ENCODE measurements around the gene GSS.

Gene GSS

GRCh38 chr20:34915749-34916455 lies 39.7 kb downstream of the GSS start:
- H3K27ac ChIP-seq (ENCODE audit: low read length, poor library complexity, severe bottlenecking): no peak overlapping the region
- no peak overlapping the region for H3K18ac ChIP-seq (ENCODE audit: low read depth in 1 of 2, low read length in 2 of 2)
- H3K9me3 ChIP-seq (ENCODE audit: control insufficient read depth, low read length): no peaks in the 10 kb centered on the region
- no peak overlapping the region for H3K14ac ChIP-seq (ENCODE audit: low read length in 2 of 2)
- H2BK12ac ChIP-seq (ENCODE audit: low read length in 2 of 2): no peak overlapping the region
- no peak overlapping the region for H2BK120ac ChIP-seq (ENCODE audit: low read depth, low read length)
- H3K36me3 ChIP-seq (ENCODE audit: control insufficient read depth in 1 of 2, insufficient read depth in 2 of 2, low read depth in 1 of 2, low read length in 2 of 2): peaks cover 36 to 57% of the 10 kb centered on the region in 2 experiments
- no peak overlapping the region for H3K9ac ChIP-seq (ENCODE audit: low read length)
- no peak overlapping the region for H2BK15ac ChIP-seq (ENCODE audit: low read depth, poor library complexity, severe bottlenecking)
- 94% methylated on average over 2 of the region's 4 CpGs for WGBS
- DNase-seq: no peak
- no peak overlapping the region for H3K4me3 ChIP-seq (ENCODE audit: insufficient read depth in 1 of 2, low read depth in 1 of 2, low read length in 2 of 2)
- H2BK5ac ChIP-seq (ENCODE audit: low read depth, low read length, poor library complexity, severe bottlenecking): no peak overlapping the region
- H3K79me1 ChIP-seq (replicated peaks; ENCODE audit: low read length, poor library complexity, severe bottlenecking): peaks cover 10% of the 10 kb centered on the region
- no peak overlapping the region for H2AFZ ChIP-seq (ENCODE audit: low read depth, low read length)
- H3K4ac ChIP-seq (ENCODE audit: low read depth in 1 of 2, low read length in 2 of 2): no peak overlapping the region
- no peaks in the 10 kb centered on the region for H3K27me3 ChIP-seq (ENCODE audit: control insufficient read depth in 1 of 2, insufficient read depth in 1 of 2, low read length in 2 of 2)
- H3K4me2 ChIP-seq (ENCODE audit: low read length, poor library complexity, severe bottlenecking): no peak overlapping the region
- H4K91ac ChIP-seq (ENCODE audit: low read length): no peak overlapping the region
- H3K23ac ChIP-seq (ENCODE audit: low read length in 2 of 2): no peak overlapping the region
- no peak overlapping the region for H4K8ac ChIP-seq (ENCODE audit: low read length)
- H2AK5ac ChIP-seq (ENCODE audit: low read length, severe bottlenecking): no peak overlapping the region
- no peaks in the 10 kb centered on the region for H3K4me1 ChIP-seq (ENCODE audit: control insufficient read depth, insufficient read depth, low read depth, low read length)

GRCh38 chr20:34915131-34915530 lies 40.5 kb downstream of the GSS start:
- 96% methylated on average over 4 of the region's 4 CpGs for WGBS
- no peak overlapping the region for H3K4me2 ChIP-seq (ENCODE audit: low read length, poor library complexity, severe bottlenecking)
- H4K8ac ChIP-seq (ENCODE audit: low read length): no peak overlapping the region
- no peak overlapping the region for H3K23ac ChIP-seq (ENCODE audit: low read length in 2 of 2)
- peaks cover 11% of the 10 kb centered on the region for H3K79me1 ChIP-seq (replicated peaks; ENCODE audit: low read length, poor library complexity, severe bottlenecking)
- H2AFZ ChIP-seq (ENCODE audit: low read depth, low read length): no peak overlapping the region
- DNase-seq: no peak
- H3K14ac ChIP-seq (ENCODE audit: low read length in 2 of 2): no peak overlapping the region
- no peak overlapping the region for H3K18ac ChIP-seq (ENCODE audit: low read depth in 1 of 2, low read length in 2 of 2)
- no peaks in the 10 kb centered on the region for H3K27me3 ChIP-seq (ENCODE audit: control insufficient read depth in 1 of 2, insufficient read depth in 1 of 2, low read length in 2 of 2)
- H2AK5ac ChIP-seq (ENCODE audit: low read length, severe bottlenecking): no peak overlapping the region
- H3K36me3 ChIP-seq (ENCODE audit: control insufficient read depth in 1 of 2, insufficient read depth in 2 of 2, low read depth in 1 of 2, low read length in 2 of 2): peaks cover 28 to 49% of the 10 kb centered on the region in 2 experiments
- H2BK120ac ChIP-seq (ENCODE audit: low read depth, low read length): no peak overlapping the region
- H2BK5ac ChIP-seq (ENCODE audit: low read depth, low read length, poor library complexity, severe bottlenecking): no peak overlapping the region
- no peaks in the 10 kb centered on the region for H3K9me3 ChIP-seq (ENCODE audit: control insufficient read depth, low read length)
- no peak overlapping the region for H3K27ac ChIP-seq (ENCODE audit: low read length, poor library complexity, severe bottlenecking)
- H2BK15ac ChIP-seq (ENCODE audit: low read depth, poor library complexity, severe bottlenecking): no peak overlapping the region
- H2BK12ac ChIP-seq (ENCODE audit: low read length in 2 of 2): no peak overlapping the region
- H3K4me3 ChIP-seq (ENCODE audit: insufficient read depth in 1 of 2, low read depth in 1 of 2, low read length in 2 of 2): no peak overlapping the region
- no peaks in the 10 kb centered on the region for H3K4me1 ChIP-seq (ENCODE audit: control insufficient read depth, insufficient read depth, low read depth, low read length)
- H3K4ac ChIP-seq (ENCODE audit: low read depth in 1 of 2, low read length in 2 of 2): no peak overlapping the region
- H4K91ac ChIP-seq (ENCODE audit: low read length): no peak overlapping the region
- H3K9ac ChIP-seq (ENCODE audit: low read length): no peak overlapping the region

- Histone ChIP-seq H3K9ac (ENCODE audit: low read length) (peak overlapping the region; percentile 60), H4K8ac (ENCODE audit: low read length) (peak overlapping the region; percentile 70), H2BK5ac (ENCODE audit: low read depth, low read length, poor library complexity, severe bottlenecking) (no peak overlapping the region), H3K36me3 (ENCODE audit: control insufficient read depth in 1 of 2, insufficient read depth in 2 of 2, low read depth in 1 of 2, low read length in 2 of 2) (peaks cover 0 to under 1% of the 10 kb centered on the region in 2 experiments), H3K18ac (ENCODE audit: low read depth in 1 of 2, low read length in 2 of 2) (peak overlapping the region; percentile 80 to 82), H3K23ac (ENCODE audit: low read length in 2 of 2) (no peak overlapping the region), H3K27ac (ENCODE audit: low read length, poor library complexity, severe bottlenecking) (peak overlapping the region; percentile 83), H3K9me3 (ENCODE audit: control insufficient read depth, low read length) (no peaks in the 10 kb centered on the region), H2BK15ac (ENCODE audit: low read depth, poor library complexity, severe bottlenecking) (no peak overlapping the region), H3K4me3 (ENCODE audit: insufficient read depth in 1 of 2, low read depth in 1 of 2, low read length in 2 of 2) (no peak overlapping the region), H4K91ac (ENCODE audit: low read length) (peak overlapping the region; percentile 81), H3K14ac (ENCODE audit: low read length in 2 of 2) (peak overlapping the region in 1 of 2 experiments; percentile 79), H3K79me1 (replicated peaks; ENCODE audit: low read length, poor library complexity, severe bottlenecking) (peaks cover 7% of the 10 kb centered on the region), H2BK12ac (ENCODE audit: low read length in 2 of 2) (peak overlapping the region; percentile 3 to 90), H3K4ac (ENCODE audit: low read depth in 1 of 2, low read length in 2 of 2) (peak overlapping the region in 1 of 2 experiments; percentile 78), H2AFZ (ENCODE audit: low read depth, low read length) (no peak overlapping the region), H3K4me1 (ENCODE audit: control insufficient read depth, insufficient read depth, low read depth, low read length) (peaks cover 4% of the 10 kb centered on the region), H3K4me2 (ENCODE audit: low read length, poor library complexity, severe bottlenecking) (no peak overlapping the region), H2AK5ac (ENCODE audit: low read length, severe bottlenecking) (peak overlapping the region; percentile 81), H2BK120ac (ENCODE audit: low read depth, low read length) (no peak overlapping the region), H3K27me3 (ENCODE audit: control insufficient read depth in 1 of 2, insufficient read depth in 1 of 2, low read length in 2 of 2) (no peaks in the 10 kb centered on the region)
- DNase-seq: peak; percentile 94
- 34% methylated on average over 7 of the region's 7 CpGs for WGBS
These were observed 47.8 kb downstream of the GSS start for GRCh38 chr20:34907616-34908469.

GRCh38 chr20:34904202-34904621 lies 51.4 kb downstream of the GSS start:
- Histone ChIP-seq H3K18ac (ENCODE audit: low read depth in 1 of 2, low read length in 2 of 2) (no peak overlapping the region), H3K4me2 (ENCODE audit: low read length, poor library complexity, severe bottlenecking) (no peak overlapping the region), H3K79me1 (replicated peaks; ENCODE audit: low read length, poor library complexity, severe bottlenecking) (peaks cover 4% of the 10 kb centered on the region), H2AK5ac (ENCODE audit: low read length, severe bottlenecking) (no peak overlapping the region), H3K4me1 (ENCODE audit: control insufficient read depth, insufficient read depth, low read depth, low read length) (peaks cover 4% of the 10 kb centered on the region), H3K23ac (ENCODE audit: low read length in 2 of 2) (no peak overlapping the region), H2BK5ac (ENCODE audit: low read depth, low read length, poor library complexity, severe bottlenecking) (no peak overlapping the region), H2BK12ac (ENCODE audit: low read length in 2 of 2) (no peak overlapping the region), H4K8ac (ENCODE audit: low read length) (no peak overlapping the region), H3K27me3 (ENCODE audit: control insufficient read depth in 1 of 2, insufficient read depth in 1 of 2, low read length in 2 of 2) (no peaks in the 10 kb centered on the region), H2AFZ (ENCODE audit: low read depth, low read length) (no peak overlapping the region), H3K14ac (ENCODE audit: low read length in 2 of 2) (no peak overlapping the region), H3K4ac (ENCODE audit: low read depth in 1 of 2, low read length in 2 of 2) (no peak overlapping the region), H3K27ac (ENCODE audit: low read length, poor library complexity, severe bottlenecking) (no peak overlapping the region), H2BK15ac (ENCODE audit: low read depth, poor library complexity, severe bottlenecking) (no peak overlapping the region), H3K9ac (ENCODE audit: low read length) (no peak overlapping the region), H4K91ac (ENCODE audit: low read length) (no peak overlapping the region), H2BK120ac (ENCODE audit: low read depth, low read length) (no peak overlapping the region), H3K4me3 (ENCODE audit: insufficient read depth in 1 of 2, low read depth in 1 of 2, low read length in 2 of 2) (no peak overlapping the region), H3K36me3 (ENCODE audit: control insufficient read depth in 1 of 2, insufficient read depth in 2 of 2, low read depth in 1 of 2, low read length in 2 of 2) (peaks cover 4 to 5% of the 10 kb centered on the region in 2 experiments), H3K9me3 (ENCODE audit: control insufficient read depth, low read length) (no peaks in the 10 kb centered on the region)
- 85% methylated on average over 3 of the region's 3 CpGs for WGBS
- DNase-seq: no peak

Measured in mesenchymal stem cell (in vitro differentiated cells and primary cell).